HG03103 (cell line): ENCODE measurements around the gene SCML1.

Source experiments
- ATAC-seq: cut with Tn5 transposase; IDR thresholded peaks from one replicate; pipeline ENCODE4 v1.9.1; 2021; ENCODE audit warnings: low read depth; ENCODE audit not compliant: unreplicated experiment

SCML1 gene

GRCh38 chrX:17736856-17737709 lies at the start of gene SCML1:
SCML1 (plus strand) TSS chrX:17737493; CDS start chrX:17744187, 6,694 bp downstream.
- peak; percentile 62 for ATAC-seq

GRCh38 chrX:17687648-17688047 lies 49.6 kb upstream of the SCML1 start:
- ATAC-seq = no peak

GRCh38 chrX:17689971-17690409 lies 47.3 kb upstream of the SCML1 start:
- no peak for ATAC-seq

GRCh38 chrX:17692709-17693346 lies 44.5 kb upstream of the SCML1 start:
- no peak for ATAC-seq

- no peak for ATAC-seq
These were observed 40.1 kb upstream of the SCML1 start for GRCh38 chrX:17697191-17697590.

- ATAC-seq = no peak
These were observed 36.3 kb upstream of the SCML1 start for GRCh38 chrX:17700976-17701375.

GRCh38 chrX:17703201-17703600 lies 34.1 kb upstream of the SCML1 start:
- no peak for ATAC-seq

- no peak for ATAC-seq
These were observed 32.1 kb upstream of the SCML1 start for GRCh38 chrX:17705211-17705610.

- no peak for ATAC-seq
These were observed 30.6 kb upstream of the SCML1 start for GRCh38 chrX:17706676-17707075.

GRCh38 chrX:17707731-17708130 lies 29.6 kb upstream of the SCML1 start:
- no peak for ATAC-seq

GRCh38 chrX:17710871-17711301 lies 26.4 kb upstream of the SCML1 start:
- ATAC-seq = no peak

- no peak for ATAC-seq
These were observed 24.0 kb upstream of the SCML1 start for GRCh38 chrX:17713288-17713687.

- ATAC-seq = no peak
These were observed 18.6 kb upstream of the SCML1 start for GRCh38 chrX:17718649-17719165.

GRCh38 chrX:17719711-17720110 lies 17.6 kb upstream of the SCML1 start:
- ATAC-seq = no peak

- ATAC-seq = no peak
These were observed 15.6 kb upstream of the SCML1 start for GRCh38 chrX:17721715-17722114.

- ATAC-seq = no peak
These were observed 12.1 kb upstream of the SCML1 start for GRCh38 chrX:17725181-17725580.

GRCh38 chrX:17732138-17732783 lies 5.0 kb upstream of the SCML1 start:
- no peak for ATAC-seq

GRCh38 chrX:17735406-17735805 lies 1.9 kb upstream of the SCML1 start:
- no peak for ATAC-seq

GRCh38 chrX:17736478-17736855 lies 826 bp upstream of the SCML1 start:
- no peak for ATAC-seq

GRCh38 chrX:17737710-17737985 lies 355 bp downstream of the SCML1 start:
- peak; percentile 3 for ATAC-seq

GRCh38 chrX:17737986-17738713 lies 857 bp downstream of the SCML1 start:
- no peak for ATAC-seq
